ENCODE measurements around the gene EEFSEC.
A peak's percentile ranks its signal among the peaks of the same experiment; 100 is the strongest.

EEFSEC gene

GRCh38 chr3:128432971-128433836 is 279.9 kb downstream of the EEFSEC start:
- Histone ChIP-seq H3K36me3 (ENCODE audit: insufficient read depth, low read length) (no peaks in the 10 kb centered on the region), H3K27ac (ENCODE audit: low read depth, low read length) (no peak overlapping the region), H2AFZ (ENCODE audit: low read length, unreplicated experiment) (no peak overlapping the region), H3K4me3 (ENCODE audit: low read depth, low read length) (peak overlapping the region; percentile 55; the same call in 1 of the 2 replicates), H3K4me1 (ENCODE audit: control insufficient read depth, insufficient read depth, low read length, unreplicated experiment) (no peaks in the 10 kb centered on the region), H3K79me2 (ENCODE audit: control insufficient read depth, insufficient read depth, low read length, unreplicated experiment) (no peaks in the 10 kb centered on the region), H3K27me3 (ENCODE audit: insufficient read depth, low read length) (peaks cover 44% of the 10 kb centered on the region)

- no peak overlapping the region for H2AFZ ChIP-seq (ENCODE audit: low read length, unreplicated experiment)
- no peaks in the 10 kb centered on the region for H3K79me2 ChIP-seq (ENCODE audit: control insufficient read depth, insufficient read depth, low read length, unreplicated experiment)
- peaks cover 44% of the 10 kb centered on the region for H3K27me3 ChIP-seq (ENCODE audit: insufficient read depth, low read length)
- H3K36me3 ChIP-seq (ENCODE audit: insufficient read depth, low read length), result no peaks in the 10 kb centered on the region
- H3K27ac ChIP-seq (ENCODE audit: low read depth, low read length), result no peak overlapping the region
- H3K4me1 ChIP-seq (ENCODE audit: control insufficient read depth, insufficient read depth, low read length, unreplicated experiment), result no peaks in the 10 kb centered on the region
- no peak overlapping the region for H3K4me3 ChIP-seq (ENCODE audit: low read depth, low read length)
Observed at GRCh38 chr3:128433837-128434165, 280.5 kb downstream of the EEFSEC start.

GRCh38 chr3:128434524-128434923 is 281.2 kb downstream of the EEFSEC start:
- peaks cover 48% of the 10 kb centered on the region for H3K27me3 ChIP-seq (ENCODE audit: insufficient read depth, low read length)
- H3K27ac ChIP-seq (ENCODE audit: low read depth, low read length), result no peak overlapping the region
- H3K36me3 ChIP-seq (ENCODE audit: insufficient read depth, low read length), result no peaks in the 10 kb centered on the region
- H3K79me2 ChIP-seq (ENCODE audit: control insufficient read depth, insufficient read depth, low read length, unreplicated experiment), result no peaks in the 10 kb centered on the region
- no peaks in the 10 kb centered on the region for H3K4me1 ChIP-seq (ENCODE audit: control insufficient read depth, insufficient read depth, low read length, unreplicated experiment)
- H3K4me3 ChIP-seq (ENCODE audit: low read depth, low read length), result no peak overlapping the region
- H2AFZ ChIP-seq (ENCODE audit: low read length, unreplicated experiment), result no peak overlapping the region

- Histone ChIP-seq H2AFZ (ENCODE audit: low read length, unreplicated experiment) (no peak overlapping the region), H3K27ac (ENCODE audit: low read depth, low read length) (no peak overlapping the region), H3K36me3 (ENCODE audit: insufficient read depth, low read length) (no peaks in the 10 kb centered on the region), H3K79me2 (ENCODE audit: control insufficient read depth, insufficient read depth, low read length, unreplicated experiment) (no peaks in the 10 kb centered on the region), H3K4me1 (ENCODE audit: control insufficient read depth, insufficient read depth, low read length, unreplicated experiment) (no peaks in the 10 kb centered on the region), H3K4me3 (ENCODE audit: low read depth, low read length) (no peak overlapping the region), H3K27me3 (ENCODE audit: insufficient read depth, low read length) (peaks cover 53% of the 10 kb centered on the region)
Observed at GRCh38 chr3:128435058-128435457, 281.8 kb downstream of the EEFSEC start.

- H3K27ac ChIP-seq (ENCODE audit: low read depth, low read length), result no peak overlapping the region
- H3K27me3 ChIP-seq (ENCODE audit: insufficient read depth, low read length), result peaks cover 56% of the 10 kb centered on the region
- no peaks in the 10 kb centered on the region for H3K36me3 ChIP-seq (ENCODE audit: insufficient read depth, low read length)
- no peaks in the 10 kb centered on the region for H3K79me2 ChIP-seq (ENCODE audit: control insufficient read depth, insufficient read depth, low read length, unreplicated experiment)
- H3K4me1 ChIP-seq (ENCODE audit: control insufficient read depth, insufficient read depth, low read length, unreplicated experiment), result no peaks in the 10 kb centered on the region
- no peak overlapping the region for H2AFZ ChIP-seq (ENCODE audit: low read length, unreplicated experiment)
- no peak overlapping the region for H3K4me3 ChIP-seq (ENCODE audit: low read depth, low read length)
Observed at GRCh38 chr3:128435561-128435960, 282.3 kb downstream of the EEFSEC start.

- peaks cover 59% of the 10 kb centered on the region for H3K27me3 ChIP-seq (ENCODE audit: insufficient read depth, low read length)
- no peak overlapping the region for H3K4me3 ChIP-seq (ENCODE audit: low read depth, low read length)
- H3K79me2 ChIP-seq (ENCODE audit: control insufficient read depth, insufficient read depth, low read length, unreplicated experiment), result no peaks in the 10 kb centered on the region
- H3K36me3 ChIP-seq (ENCODE audit: insufficient read depth, low read length), result no peaks in the 10 kb centered on the region
- no peak overlapping the region for H2AFZ ChIP-seq (ENCODE audit: low read length, unreplicated experiment)
- no peak overlapping the region for H3K27ac ChIP-seq (ENCODE audit: low read depth, low read length)
- H3K4me1 ChIP-seq (ENCODE audit: control insufficient read depth, insufficient read depth, low read length, unreplicated experiment), result no peaks in the 10 kb centered on the region
Observed at GRCh38 chr3:128436214-128436613, 282.9 kb downstream of the EEFSEC start.

- Histone ChIP-seq H3K79me2 (ENCODE audit: control insufficient read depth, insufficient read depth, low read length, unreplicated experiment) (no peaks in the 10 kb centered on the region), H3K27me3 (ENCODE audit: insufficient read depth, low read length) (peaks cover 46% of the 10 kb centered on the region), H3K4me1 (ENCODE audit: control insufficient read depth, insufficient read depth, low read length, unreplicated experiment) (no peaks in the 10 kb centered on the region), H3K4me3 (ENCODE audit: low read depth, low read length) (no peak overlapping the region), H2AFZ (ENCODE audit: low read length, unreplicated experiment) (no peak overlapping the region), H3K36me3 (ENCODE audit: insufficient read depth, low read length) (no peaks in the 10 kb centered on the region), H3K27ac (ENCODE audit: low read depth, low read length) (no peak overlapping the region)
Observed at GRCh38 chr3:128438488-128439072, 285.3 kb downstream of the EEFSEC start.

- Histone ChIP-seq H3K27ac (ENCODE audit: low read depth, low read length) (no peak overlapping the region), H3K27me3 (ENCODE audit: insufficient read depth, low read length) (peaks cover 47% of the 10 kb centered on the region), H2AFZ (ENCODE audit: low read length, unreplicated experiment) (no peak overlapping the region), H3K4me3 (ENCODE audit: low read depth, low read length) (no peak overlapping the region), H3K36me3 (ENCODE audit: insufficient read depth, low read length) (no peaks in the 10 kb centered on the region), H3K4me1 (ENCODE audit: control insufficient read depth, insufficient read depth, low read length, unreplicated experiment) (no peaks in the 10 kb centered on the region), H3K79me2 (ENCODE audit: control insufficient read depth, insufficient read depth, low read length, unreplicated experiment) (no peaks in the 10 kb centered on the region)
Observed at GRCh38 chr3:128439226-128439625, 285.9 kb downstream of the EEFSEC start.

- Histone ChIP-seq H3K27me3 (ENCODE audit: insufficient read depth, low read length) (peaks cover 38% of the 10 kb centered on the region), H3K4me3 (ENCODE audit: low read depth, low read length) (no peak overlapping the region), H3K4me1 (ENCODE audit: control insufficient read depth, insufficient read depth, low read length, unreplicated experiment) (no peaks in the 10 kb centered on the region)
Observed at GRCh38 chr3:128442070-128442469, 288.8 kb downstream of the EEFSEC start.

GRCh38 chr3:128442949-128443348 is 289.7 kb downstream of the EEFSEC start:
- Histone ChIP-seq H3K27ac (ENCODE audit: low read depth, low read length) (no peak overlapping the region), H3K36me3 (ENCODE audit: insufficient read depth, low read length) (no peaks in the 10 kb centered on the region), H2AFZ (ENCODE audit: low read length, unreplicated experiment) (no peak overlapping the region), H3K4me3 (ENCODE audit: low read depth, low read length) (no peak overlapping the region), H3K4me1 (ENCODE audit: control insufficient read depth, insufficient read depth, low read length, unreplicated experiment) (no peaks in the 10 kb centered on the region), H3K79me2 (ENCODE audit: control insufficient read depth, insufficient read depth, low read length, unreplicated experiment) (no peaks in the 10 kb centered on the region), H3K27me3 (ENCODE audit: insufficient read depth, low read length) (peaks cover 38% of the 10 kb centered on the region)

More at GRCh38 chr3:128442070-128442469, 288.8 kb downstream of the EEFSEC start:
- Histone ChIP-seq H2AFZ (ENCODE audit: low read length, unreplicated experiment) (no peak overlapping the region), H3K79me2 (ENCODE audit: control insufficient read depth, insufficient read depth, low read length, unreplicated experiment) (no peaks in the 10 kb centered on the region), H3K27ac (ENCODE audit: low read depth, low read length) (no peak overlapping the region), H3K36me3 (ENCODE audit: insufficient read depth, low read length) (no peaks in the 10 kb centered on the region)

GRCh38 chr3:128443771-128444170 is 290.5 kb downstream of the EEFSEC start:
- Histone ChIP-seq H3K4me3 (ENCODE audit: low read depth, low read length) (no peak overlapping the region), H2AFZ (ENCODE audit: low read length, unreplicated experiment) (no peak overlapping the region), H3K27ac (ENCODE audit: low read depth, low read length) (no peak overlapping the region), H3K27me3 (ENCODE audit: insufficient read depth, low read length) (peaks cover 38% of the 10 kb centered on the region), H3K79me2 (ENCODE audit: control insufficient read depth, insufficient read depth, low read length, unreplicated experiment) (no peaks in the 10 kb centered on the region), H3K4me1 (ENCODE audit: control insufficient read depth, insufficient read depth, low read length, unreplicated experiment) (peaks cover 2% of the 10 kb centered on the region), H3K36me3 (ENCODE audit: insufficient read depth, low read length) (no peaks in the 10 kb centered on the region)

All from ACC112 (cell line).